ENCODE data around the gene PTPRK. TPM values are rescaled to one million over a fixed set of nuclear protein-coding genes. Genes with fewer than 3 reads are reported as not detected.

Gene PTPRK
- total RNA-seq, 1 experiment from 2014 or later = 265 TPM

- H3K4me1 Mint-ChIP-seq (ENCODE audit: low read depth, unreplicated experiment) = peaks cover 14% of the 10 kb centered on the region
- H3K27me3 Mint-ChIP-seq (ENCODE audit: unreplicated experiment) = no peaks in the 10 kb centered on the region
- BruUV-seq (replicated peaks) = no TSS peak
- no peak overlapping the region for H3K4me3 Mint-ChIP-seq (ENCODE audit: low read depth, unreplicated experiment)
- peaks cover 19% of the 10 kb centered on the region for H3K36me3 Mint-ChIP-seq (ENCODE audit: insufficient read depth, unreplicated experiment)
- no peak for DNase-seq
- no peak for TF ChIP-seq CTCF (IDR thresholded peaks at IDR 0.05; ENCODE audit: unreplicated experiment)
- no peak overlapping the region for H3K27ac Mint-ChIP-seq (ENCODE audit: unreplicated experiment)
- CTCF ChIA-PET = interaction anchor here (0.6 to 0.8 kb wide), 2 partner anchors 100 to 177 kb away, joined by 3 read pairs; no protein-coding TSS in a partner anchor
- H3K9me3 Mint-ChIP-seq (ENCODE audit: low read depth, unreplicated experiment) = no peaks in the 10 kb centered on the region
- intact Hi-C loops (cut with micrococcal nuclease; ENCODE audit: unreplicated experiment) = no loop called here
These were observed 280.4 kb downstream of the PTPRK start for GRCh38 chr6:128240024-128240428.

- BruUV-seq (replicated peaks) = no TSS peak
- intact Hi-C loops (cut with micrococcal nuclease; ENCODE audit: unreplicated experiment) = loop anchor here (5.0 to 10.0 kb wide), 2 partner anchors 68 to 276 kb away; no protein-coding TSS in a partner anchor
These were observed 281.3 kb downstream of the PTPRK start for GRCh38 chr6:128239146-128239545.

GRCh38 chr6:128238225-128238624, 282.2 kb downstream of the PTPRK start:
- H3K4me1 Mint-ChIP-seq (ENCODE audit: low read depth, unreplicated experiment) = peaks cover 9% of the 10 kb centered on the region
- H3K27me3 Mint-ChIP-seq (ENCODE audit: unreplicated experiment) = no peaks in the 10 kb centered on the region
- no peak for TF ChIP-seq CTCF (IDR thresholded peaks at IDR 0.05; ENCODE audit: unreplicated experiment)
- H3K36me3 Mint-ChIP-seq (ENCODE audit: insufficient read depth, unreplicated experiment) = peaks cover 19% of the 10 kb centered on the region
- no peak overlapping the region for H3K27ac Mint-ChIP-seq (ENCODE audit: unreplicated experiment)
- no peak for DNase-seq
- no TSS peak for BruUV-seq (replicated peaks)
- no peak overlapping the region for H3K4me3 Mint-ChIP-seq (ENCODE audit: low read depth, unreplicated experiment)
- no peaks in the 10 kb centered on the region for H3K9me3 Mint-ChIP-seq (ENCODE audit: low read depth, unreplicated experiment)
- CTCF ChIA-PET = interaction anchor here (0.7 to 1.4 kb wide), 2 partner anchors 8 to 140 kb away, joined by 3 to 5 read pairs; no protein-coding TSS in a partner anchor
- intact Hi-C loops (cut with micrococcal nuclease; ENCODE audit: unreplicated experiment) = loop anchor here (5.0 to 10.0 kb wide), 2 partner anchors 69 to 277 kb away; no protein-coding TSS in a partner anchor

More at GRCh38 chr6:128239146-128239545, 281.3 kb downstream of the PTPRK start:
- no peak for TF ChIP-seq CTCF (IDR thresholded peaks at IDR 0.05; ENCODE audit: unreplicated experiment)
- H3K36me3 Mint-ChIP-seq (ENCODE audit: insufficient read depth, unreplicated experiment) = peaks cover 19% of the 10 kb centered on the region
- no peak for DNase-seq
- CTCF ChIA-PET = interaction anchor here (1.4 kb wide), 1 partner anchor 9 kb away, joined by 5 read pairs; no protein-coding TSS in a partner anchor
- H3K27me3 Mint-ChIP-seq (ENCODE audit: unreplicated experiment) = no peaks in the 10 kb centered on the region
- no peaks in the 10 kb centered on the region for H3K9me3 Mint-ChIP-seq (ENCODE audit: low read depth, unreplicated experiment)
- H3K4me3 Mint-ChIP-seq (ENCODE audit: low read depth, unreplicated experiment) = no peak overlapping the region
- no peak overlapping the region for H3K27ac Mint-ChIP-seq (ENCODE audit: unreplicated experiment)
- peaks cover 9% of the 10 kb centered on the region for H3K4me1 Mint-ChIP-seq (ENCODE audit: low read depth, unreplicated experiment)

GRCh38 chr6:128235556-128235955, 284.8 kb downstream of the PTPRK start:
- Mint-ChIP-seq H3K9me3 (ENCODE audit: low read depth, unreplicated experiment) (no peaks in the 10 kb centered on the region), H3K4me1 (ENCODE audit: low read depth, unreplicated experiment) (peaks cover 30% of the 10 kb centered on the region), H3K27ac (ENCODE audit: unreplicated experiment) (no peak overlapping the region), H3K36me3 (ENCODE audit: insufficient read depth, unreplicated experiment) (peaks cover 37% of the 10 kb centered on the region), H3K27me3 (ENCODE audit: unreplicated experiment) (no peaks in the 10 kb centered on the region), H3K4me3 (ENCODE audit: low read depth, unreplicated experiment) (no peak overlapping the region)
- CTCF ChIA-PET = interaction anchor here (0.7 kb wide), 1 partner anchor 344 kb away, joined by 6 read pairs; no protein-coding TSS in a partner anchor
- no TSS peak for BruUV-seq (replicated peaks)
- TF ChIP-seq CTCF (IDR thresholded peaks at IDR 0.05; ENCODE audit: unreplicated experiment) = no peak
- DNase-seq = no peak
- intact Hi-C loops (cut with micrococcal nuclease; ENCODE audit: unreplicated experiment) = loop anchor here (5.0 to 10.0 kb wide), 2 partner anchors 72 to 279 kb away; no protein-coding TSS in a partner anchor
